ENCODE results near the gene WNT11. TPM values are rescaled to one million over a fixed set of nuclear protein-coding genes. Genes with fewer than 3 reads are reported as not detected.

Gene WNT11
- total RNA-seq, 1 experiment from 2014 or later, result not detected

DNA sequence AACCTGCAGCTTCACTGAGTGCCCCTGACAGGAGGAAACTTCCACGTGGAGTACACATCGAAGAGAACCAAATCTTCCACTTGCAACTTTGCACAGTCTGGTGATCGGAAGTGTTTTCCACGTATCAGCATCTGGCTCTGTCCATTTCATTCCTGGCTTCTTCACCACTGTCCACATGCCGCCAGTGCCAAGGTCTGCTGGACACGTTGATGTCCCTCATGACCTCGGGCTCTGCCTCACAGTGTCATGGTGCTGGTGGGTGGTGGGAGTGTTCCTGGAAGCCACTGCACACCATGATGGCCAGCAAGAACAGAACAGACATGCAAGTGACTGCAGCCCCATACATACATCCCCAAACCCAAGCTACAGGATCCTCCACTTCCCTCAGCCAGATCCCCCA, 48.4 kb downstream of the WNT11 start:
- H3K4ac ChIP-seq (ENCODE audit: low read depth, low read length), result no peak overlapping the region
- no peak overlapping the region for H2BK15ac ChIP-seq (ENCODE audit: low read depth, low read length)
- no peak overlapping the region for H3K4me2 ChIP-seq (ENCODE audit: insufficient read depth, insufficient read length, low read length)
- H3K79me1 ChIP-seq (ENCODE audit: insufficient read depth, low read depth, low read length, poor library complexity, severe bottlenecking), result no peaks in the 10 kb centered on the region
- H4K8ac ChIP-seq (replicated peaks; ENCODE audit: insufficient read length, low read depth, low read length), result no peak overlapping the region
- no peak overlapping the region for H2BK5ac ChIP-seq (ENCODE audit: insufficient read length, low read length)
- Mint-ChIP-seq H3K36me3 (ENCODE audit: insufficient read depth in 1 of 3, low read depth in 3 of 3) (no peaks in the 10 kb centered on the region), H3K4me1 (peaks cover 7 to 12% of the 10 kb centered on the region in 2 experiments), H3K9me3 (no peaks in the 10 kb centered on the region), H3K27ac (no peak overlapping the region; a peak in 1 of 7 replicates), H3K4me3 (no peak overlapping the region), H3K27me3 (ENCODE audit: low read depth) (peaks cover 38% of the 10 kb centered on the region)
- H3T11ph ChIP-seq (ENCODE audit: low read length), result no peak overlapping the region
- no peak for DNase-seq
- no peak overlapping the region for H3K14ac ChIP-seq (ENCODE audit: insufficient read depth, low read length)
- WGBS (ENCODE audit: extremely low coverage, insufficient read length, low lambda C conversion rate), result no CpG with 5 or more reads among the region's 7 CpGs
- TF ChIP-seq, protein P1, sequence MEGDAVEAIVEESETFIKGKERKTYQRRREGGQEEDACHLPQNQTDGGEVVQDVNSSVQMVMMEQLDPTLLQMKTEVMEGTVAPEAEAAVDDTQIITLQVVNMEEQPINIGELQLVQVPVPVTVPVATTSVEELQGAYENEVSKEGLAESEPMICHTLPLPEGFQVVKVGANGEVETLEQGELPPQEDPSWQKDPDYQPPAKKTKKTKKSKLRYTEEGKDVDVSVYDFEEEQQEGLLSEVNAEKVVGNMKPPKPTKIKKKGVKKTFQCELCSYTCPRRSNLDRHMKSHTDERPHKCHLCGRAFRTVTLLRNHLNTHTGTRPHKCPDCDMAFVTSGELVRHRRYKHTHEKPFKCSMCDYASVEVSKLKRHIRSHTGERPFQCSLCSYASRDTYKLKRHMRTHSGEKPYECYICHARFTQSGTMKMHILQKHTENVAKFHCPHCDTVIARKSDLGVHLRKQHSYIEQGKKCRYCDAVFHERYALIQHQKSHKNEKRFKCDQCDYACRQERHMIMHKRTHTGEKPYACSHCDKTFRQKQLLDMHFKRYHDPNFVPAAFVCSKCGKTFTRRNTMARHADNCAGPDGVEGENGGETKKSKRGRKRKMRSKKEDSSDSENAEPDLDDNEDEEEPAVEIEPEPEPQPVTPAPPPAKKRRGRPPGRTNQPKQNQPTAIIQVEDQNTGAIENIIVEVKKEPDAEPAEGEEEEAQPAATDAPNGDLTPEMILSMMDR (conservative IDR thresholded peaks at IDR 0.05), result no peak
- H3K18ac ChIP-seq (ENCODE audit: insufficient read length, low read depth, low read length), result no peak overlapping the region
- no peaks in the 10 kb centered on the region for H3K23me2 ChIP-seq (ENCODE audit: insufficient read length, low read depth, low read length, poor library complexity, severe bottlenecking)
- H4K5ac ChIP-seq (ENCODE audit: insufficient read length, low read depth, low read length), result no peak overlapping the region
- no peak overlapping the region for H2AFZ ChIP-seq (ENCODE audit: low read length)
- no peak overlapping the region for H4K91ac ChIP-seq (ENCODE audit: insufficient read length, low read depth, low read length)
- H3K79me2 ChIP-seq (ENCODE audit: insufficient read depth, low read length), result no peaks in the 10 kb centered on the region
- no peaks in the 10 kb centered on the region for H4K20me1 ChIP-seq (ENCODE audit: control insufficient read depth, insufficient read depth, insufficient read length)
- H2AK5ac ChIP-seq (ENCODE audit: insufficient read length, low read length), result no peak overlapping the region
- no peak overlapping the region for H3K27ac ChIP-seq (ENCODE audit: insufficient read length, low read depth, low read length)
- no peak overlapping the region for H2BK12ac ChIP-seq (ENCODE audit: insufficient read length, low read depth, low read length)
- no peaks in the 10 kb centered on the region for H3K9me3 ChIP-seq (ENCODE audit: control insufficient read depth, low read depth, low read length)
- no peak overlapping the region for H2BK120ac ChIP-seq (ENCODE audit: low read depth, low read length, poor library complexity, severe bottlenecking)
- no peak overlapping the region for H2BK20ac ChIP-seq (ENCODE audit: low read depth, low read length, poor library complexity, severe bottlenecking)
- no peak overlapping the region for H3K9ac ChIP-seq (ENCODE audit: extremely low read depth, insufficient read length, low read length)
- no peak overlapping the region for H3K56ac ChIP-seq (ENCODE audit: insufficient read length, low read depth, low read length)
- H3K4me1 ChIP-seq (ENCODE audit: insufficient read depth, low read length), result no peaks in the 10 kb centered on the region
- H3K27me3 ChIP-seq (ENCODE audit: insufficient read depth, low read length), result no peaks in the 10 kb centered on the region; the same call in 1 of the 2 replicates
- no peak overlapping the region for H3K23ac ChIP-seq (ENCODE audit: insufficient read length, low read depth, low read length)
